Measurements from ENCODE around the gene FUT3.

DNA sequence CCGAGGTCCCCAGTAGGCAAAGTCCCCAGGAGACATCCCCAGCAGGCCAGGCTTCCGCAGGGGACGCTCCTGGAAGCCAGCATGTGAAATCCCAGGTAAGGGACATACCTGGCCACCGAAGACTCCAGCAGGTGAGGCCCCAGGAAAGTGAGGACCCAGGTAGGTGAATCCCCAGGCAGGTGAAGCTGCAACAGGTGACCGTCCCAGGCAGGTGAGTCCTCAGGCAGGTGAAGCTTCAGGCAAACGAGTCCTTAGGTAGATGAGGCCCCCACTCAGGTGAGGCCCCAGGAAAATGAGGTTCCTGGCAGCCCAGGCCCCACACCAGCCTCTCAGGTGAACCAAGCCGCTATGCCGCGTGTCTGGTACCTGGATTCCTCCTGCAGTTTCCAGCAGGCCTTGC lies 20.1 kb downstream of the FUT3 start:
- no peak for TF ChIP-seq TBP (optimal IDR thresholded peaks at IDR 0.05; ENCODE audit: low read depth, low read length)
- TF ChIP-seq, protein P1, sequence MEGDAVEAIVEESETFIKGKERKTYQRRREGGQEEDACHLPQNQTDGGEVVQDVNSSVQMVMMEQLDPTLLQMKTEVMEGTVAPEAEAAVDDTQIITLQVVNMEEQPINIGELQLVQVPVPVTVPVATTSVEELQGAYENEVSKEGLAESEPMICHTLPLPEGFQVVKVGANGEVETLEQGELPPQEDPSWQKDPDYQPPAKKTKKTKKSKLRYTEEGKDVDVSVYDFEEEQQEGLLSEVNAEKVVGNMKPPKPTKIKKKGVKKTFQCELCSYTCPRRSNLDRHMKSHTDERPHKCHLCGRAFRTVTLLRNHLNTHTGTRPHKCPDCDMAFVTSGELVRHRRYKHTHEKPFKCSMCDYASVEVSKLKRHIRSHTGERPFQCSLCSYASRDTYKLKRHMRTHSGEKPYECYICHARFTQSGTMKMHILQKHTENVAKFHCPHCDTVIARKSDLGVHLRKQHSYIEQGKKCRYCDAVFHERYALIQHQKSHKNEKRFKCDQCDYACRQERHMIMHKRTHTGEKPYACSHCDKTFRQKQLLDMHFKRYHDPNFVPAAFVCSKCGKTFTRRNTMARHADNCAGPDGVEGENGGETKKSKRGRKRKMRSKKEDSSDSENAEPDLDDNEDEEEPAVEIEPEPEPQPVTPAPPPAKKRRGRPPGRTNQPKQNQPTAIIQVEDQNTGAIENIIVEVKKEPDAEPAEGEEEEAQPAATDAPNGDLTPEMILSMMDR (IDR thresholded peaks at IDR 0.05 in 2 of 3, conservative IDR thresholded peaks at IDR 0.05 in 1 of 3; ENCODE audit: insufficient read depth in 2 of 3, low read depth in 1 of 3, low read length in 3 of 3), result no peak
- no peak for TF ChIP-seq MEF2D (tag; conservative IDR thresholded peaks at IDR 0.05; ENCODE audit: low read depth)

Data from K562 (cell line).